Aorta (tissue), 5 donors: ENCODE data around the gene ATP2A3. TPM values are rescaled to one million over a fixed set of nuclear protein-coding genes. Genes with fewer than 3 reads are reported as not detected.

Source experiments
- ATAC-seq: fragments of 200-7000 bp; cut with Tn5 transposase; one replicate; pipeline ENCODE4 v1.9.1; 2022; ENCODE audit warnings: moderate library complexity; ENCODE audit not compliant: low FRiP score
- DNase-seq, 2 donors: peaks; one replicate each; pipeline ENCODE4 v3.0.0-alpha.2; 2020
- H3K27ac ChIP-seq, 2 donors: one replicate each; pipeline ENCODE4 v1.5.1; 2013; ENCODE audit warnings: low read length in 2 of 2, mild to moderate bottlenecking in 2 of 2, moderate library complexity in 2 of 2, control low read depth in 1 of 2, inconsistent platforms in 1 of 2, low read depth in 1 of 2
- H3K27me3 ChIP-seq, 2 donors: one replicate each; pipeline ENCODE4 v1.6.1; 2013; ENCODE audit warnings: control low read depth in 1 of 2, low read length in 1 of 2, mild to moderate bottlenecking in 1 of 2, moderate library complexity in 1 of 2; ENCODE audit not compliant: insufficient read depth in 2 of 2, control insufficient read depth in 1 of 2
- H3K36me3 ChIP-seq, 2 donors: one replicate each; pipeline ENCODE4 v1.6.1; 2013; ENCODE audit warnings: control low read depth in 1 of 2, low read length in 1 of 2, mild to moderate bottlenecking in 1 of 2; ENCODE audit not compliant: insufficient read depth in 2 of 2, control insufficient read depth in 1 of 2
- H3K4me1 ChIP-seq, 2 donors: one replicate each; pipeline ENCODE4 v1.6.1; 2013; ENCODE audit warnings: low read length in 2 of 2, control low read depth in 1 of 2, mild to moderate bottlenecking in 1 of 2, moderate library complexity in 1 of 2; ENCODE audit not compliant: insufficient read depth in 2 of 2, control insufficient read depth in 1 of 2
- H3K4me3 ChIP-seq, 2 donors: one replicate each; pipeline ENCODE4 v1.5.1; 2013; ENCODE audit warnings: low read length in 2 of 2, control low read depth in 1 of 2, mild to moderate bottlenecking in 1 of 2
- H3K9me3 ChIP-seq: one replicate; pipeline ENCODE4 v1.6.1; 2013; ENCODE audit warnings: mild to moderate bottlenecking, low read length; ENCODE audit not compliant: control insufficient read depth
- WGBS, 2 donors: extraction: QIAGEN DNeasy Blood & Tissue Kit; methylation state at CpG; one replicate each; pipeline ENCODE4 v1.1.7; 2013; 5-methylcytosine and 5-hydroxymethylcytosine counted together
- intact Hi-C, 2 donors: fragments of 100-400 bp; cut with DNase I; formaldehyde crosslinking; loops; one replicate each; pipeline versions ENCODE4 v1.14.2 to v1.15.0; 2022
- polyA plus RNA-seq, 2 donors: library from polyadenylated mRNA; stranded (reverse); fragments of 200-250 nt; gene quantifications; one replicate each; pipeline ENCODE4 v1.2.3, GENCODE V29; 2013
- total RNA-seq, 2 donors: library from RNA; stranded (reverse); fragmentation: NEBNext Ultra II Directional; extraction: Animal tissue kit (Norgen Biotek cat#: 25700); gene quantifications; one replicate each; pipeline ENCODE4 v1.2.1, GENCODE V29; 2021
- donor health status: healthy with polysubstance abuse.
- donor health status: Bipolar disorder and iron deficiency.
- donor health status: DM: no; HTN: no; CAD: no.
- donor health status: DM: no; HTN: no; CAD: no.
- donor health status: DM: yes; HTN: yes; CAD: no.

Gene ATP2A3
- total and polyA plus RNA-seq, 4 donors = 7.5 to 88.7 (median 30.4) TPM

DNA sequence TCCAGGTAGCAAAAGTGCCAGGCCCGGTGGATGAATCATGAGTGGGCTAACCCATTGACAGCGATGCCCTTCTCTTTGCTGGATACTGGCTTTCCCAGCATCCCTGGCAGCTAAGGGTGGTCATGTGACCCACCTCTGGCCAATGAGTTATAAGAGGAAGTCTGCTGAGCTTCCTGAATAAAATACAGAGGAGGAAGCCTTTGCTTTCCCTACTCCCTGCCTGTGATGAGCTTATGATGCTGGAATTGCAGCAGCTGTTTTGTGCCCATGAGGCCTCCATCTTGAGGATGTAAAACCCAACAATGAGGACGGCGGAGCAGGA lies 15.0 kb upstream of the ATP2A3 start:
- peak; percentile 16 to 40 for DNase-seq
- no peaks in the 10 kb centered on the region for H3K9me3 ChIP-seq
- no peaks in the 10 kb centered on the region for H3K4me1 ChIP-seq
- no peaks in the 10 kb centered on the region for H3K27me3 ChIP-seq
- H3K4me3 ChIP-seq = no peak overlapping the region
- no peaks in the 10 kb centered on the region for H3K36me3 ChIP-seq
- H3K27ac ChIP-seq = no peak overlapping the region
- intact Hi-C loops = no loop called here
- 97 to 100% methylated on average over 4 of the region's 4 CpGs for WGBS, 2 donors
- ATAC-seq = no peak

DNA sequence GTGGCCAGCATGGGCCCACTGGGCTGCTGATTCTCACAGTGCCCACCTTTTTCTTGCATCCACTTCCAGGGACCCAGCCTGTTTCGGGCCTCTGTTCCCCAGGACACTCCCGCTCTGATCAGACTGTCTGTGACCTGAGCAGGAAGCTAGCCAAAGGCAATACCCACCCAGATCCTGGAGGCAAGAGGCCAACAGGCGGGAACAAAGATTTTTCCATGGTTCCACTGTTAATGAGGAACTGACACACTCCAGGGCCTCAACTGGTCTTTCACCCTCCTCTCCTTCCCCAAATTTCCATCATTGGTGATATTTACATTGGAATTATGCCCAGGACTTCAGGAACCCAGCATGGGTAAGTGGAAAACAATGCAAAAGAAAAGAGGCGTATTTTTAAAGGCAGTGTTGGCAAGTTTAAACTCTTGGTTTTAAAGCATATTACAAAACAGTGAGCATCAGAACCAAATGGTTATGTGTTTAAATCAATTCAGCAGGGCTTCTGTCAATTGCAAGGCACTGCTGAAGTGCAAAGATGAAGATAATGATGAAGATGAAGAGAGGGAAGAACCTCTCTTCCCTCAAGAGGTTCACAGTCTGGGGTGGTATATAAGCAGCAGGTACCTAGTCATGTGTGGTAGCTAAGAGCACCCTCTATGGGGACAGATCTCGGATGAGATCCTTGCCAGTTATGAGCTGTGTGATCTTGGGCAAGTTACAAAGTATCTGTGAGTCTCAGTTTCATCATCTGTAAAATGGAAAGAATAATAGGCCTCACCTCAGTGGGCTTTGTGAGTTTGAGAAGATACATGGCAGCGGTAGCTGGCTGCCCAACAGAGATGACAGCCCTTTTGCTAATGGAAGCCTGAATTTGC lies 14.4 kb upstream of the ATP2A3 start:
- intact Hi-C loops = no loop called here
- Histone ChIP-seq H3K4me1 (no peaks in the 10 kb centered on the region), H3K27ac (no peak overlapping the region), H3K9me3 (no peaks in the 10 kb centered on the region), H3K27me3 (no peaks in the 10 kb centered on the region), H3K36me3 (no peaks in the 10 kb centered on the region), H3K4me3 (no peak overlapping the region)
- WGBS, 2 donors = 44 to 56% methylated on average over 6 of the region's 6 CpGs
- DNase-seq (peak; percentile 54 to 56), ATAC-seq (peak; percentile 60)

DNA sequence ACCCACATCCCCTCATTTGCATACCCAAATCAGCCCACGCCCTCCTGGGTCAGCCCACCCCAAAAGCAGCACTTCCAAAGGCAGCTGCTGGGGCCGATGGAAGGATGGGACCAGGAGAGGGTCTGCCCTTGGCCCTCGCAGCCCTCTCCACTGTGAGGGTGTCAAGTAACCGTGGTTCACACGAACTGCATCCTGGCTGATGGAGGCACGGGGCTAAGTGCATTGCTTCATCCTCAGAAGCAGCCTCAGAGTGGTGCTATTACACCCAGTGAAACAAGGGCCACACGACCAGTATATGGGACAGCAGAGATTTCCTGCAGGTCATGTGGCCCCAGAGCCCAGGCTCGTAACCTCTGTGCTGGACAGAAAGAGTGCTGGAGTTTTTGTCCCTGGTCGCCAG lies 13.2 kb upstream of the ATP2A3 start:
- no peaks in the 10 kb centered on the region for H3K27me3 ChIP-seq
- WGBS, 2 donors = 53 to 61% methylated on average over 9 of the region's 9 CpGs
- no peaks in the 10 kb centered on the region for H3K36me3 ChIP-seq
- no peak overlapping the region for H3K27ac ChIP-seq
- H3K4me3 ChIP-seq = no peak overlapping the region
- intact Hi-C loops = no loop called here
- no peaks in the 10 kb centered on the region for H3K9me3 ChIP-seq
- DNase-seq = peak in 1 of 2 donors; percentile 53
- no peak for ATAC-seq
- H3K4me1 ChIP-seq = no peaks in the 10 kb centered on the region

DNA sequence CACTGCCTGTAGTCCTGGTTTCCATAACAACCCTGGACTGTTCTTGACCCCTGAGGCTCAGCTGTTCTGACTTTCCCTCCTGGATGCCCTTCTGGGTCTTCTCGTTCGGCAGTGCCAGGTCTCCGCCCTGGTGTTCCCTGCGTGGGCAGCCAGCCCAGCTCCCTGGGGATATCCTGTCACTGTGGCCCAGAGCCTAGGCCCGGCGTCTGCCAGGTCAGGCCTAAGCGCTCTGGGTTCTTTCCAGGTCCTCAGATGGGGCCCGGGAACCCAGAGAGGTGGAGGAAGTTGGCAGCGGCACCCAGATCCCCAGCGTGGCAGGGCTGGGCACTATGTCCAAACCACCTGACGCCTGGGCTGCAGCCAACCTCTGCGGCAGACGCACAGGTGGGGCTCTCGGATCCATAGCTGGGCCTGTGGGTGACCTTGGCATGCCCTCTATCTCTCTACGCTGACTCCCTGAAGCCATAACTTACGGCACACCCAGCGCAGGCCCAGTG lies 12.5 kb upstream of the ATP2A3 start:
- 4 to 9% methylated on average over 17 of the region's 17 CpGs for WGBS, 2 donors
- Histone ChIP-seq H3K36me3 (no peaks in the 10 kb centered on the region), H3K4me1 (no peaks in the 10 kb centered on the region), H3K9me3 (no peaks in the 10 kb centered on the region), H3K27ac (no peak overlapping the region), H3K4me3 (no peak overlapping the region), H3K27me3 (no peaks in the 10 kb centered on the region)
- ATAC-seq (peak; percentile 81), DNase-seq (peak; percentile 86 to 91)
- intact Hi-C loops = no loop called here

DNA sequence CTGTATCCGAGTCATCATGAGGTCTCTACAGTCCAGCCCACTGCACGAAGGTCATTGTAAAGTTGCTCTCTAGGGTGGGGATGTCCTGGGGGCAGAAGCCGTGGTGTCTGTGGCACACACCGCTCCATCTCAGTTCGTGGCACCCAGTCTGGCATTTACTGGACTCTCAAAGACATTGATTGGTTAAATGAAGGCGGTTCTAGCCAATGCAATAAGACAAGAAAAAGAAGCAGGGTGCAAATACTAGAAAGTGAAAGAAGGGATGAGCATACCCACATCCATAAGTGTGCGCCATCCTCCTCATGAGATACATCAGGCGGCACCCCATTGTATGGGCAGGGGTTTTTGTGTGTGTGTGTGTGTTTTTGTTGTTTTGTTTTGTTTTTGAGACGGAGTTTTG lies 10.7 kb upstream of the ATP2A3 start:
- DNase-seq = no peak
- H3K27me3 ChIP-seq = no peaks in the 10 kb centered on the region
- no peaks in the 10 kb centered on the region for H3K9me3 ChIP-seq
- H3K27ac ChIP-seq = no peak overlapping the region
- WGBS, 2 donors = 98% methylated on average over 9 of the region's 9 CpGs
- no peaks in the 10 kb centered on the region for H3K36me3 ChIP-seq
- H3K4me3 ChIP-seq = no peak overlapping the region
- no peak for ATAC-seq
- intact Hi-C loops = no loop called here
- H3K4me1 ChIP-seq = no peaks in the 10 kb centered on the region

DNA sequence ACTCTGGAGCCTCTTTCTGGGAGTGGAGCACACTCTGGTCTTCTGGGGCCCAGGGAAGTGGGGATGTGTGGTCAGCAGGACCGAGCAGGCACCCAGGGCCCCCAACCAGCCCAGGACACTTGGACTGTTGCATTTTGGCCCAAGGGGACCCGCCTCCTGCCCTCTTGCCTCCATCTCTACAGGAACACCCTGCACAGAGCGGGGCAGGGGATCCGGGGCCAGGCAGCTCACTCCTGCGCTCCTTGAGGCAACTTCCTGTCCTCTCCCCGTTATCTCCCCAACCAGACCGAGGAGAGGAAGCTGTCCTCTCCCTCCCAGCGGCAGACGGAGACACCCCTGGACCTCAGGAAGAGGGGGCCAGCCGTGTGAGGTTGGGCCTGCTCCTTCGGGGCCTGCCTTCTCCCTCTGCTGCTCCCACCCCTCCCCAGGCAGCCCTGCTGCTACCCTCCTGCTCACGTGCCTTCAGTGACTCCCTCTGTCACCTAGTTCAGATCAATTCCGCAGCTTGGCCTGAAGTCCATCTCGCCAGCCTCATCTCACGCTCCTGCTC lies 10.0 kb upstream of the ATP2A3 start:
- H3K27ac ChIP-seq = no peak overlapping the region
- peak; percentile 46 to 73 for DNase-seq
- no peaks in the 10 kb centered on the region for H3K4me1 ChIP-seq
- WGBS, 2 donors = 91 to 93% methylated on average over 14 to 15 of the region's 15 CpGs
- H3K36me3 ChIP-seq = no peaks in the 10 kb centered on the region
- H3K9me3 ChIP-seq = no peaks in the 10 kb centered on the region
- no peak overlapping the region for H3K4me3 ChIP-seq
- no peaks in the 10 kb centered on the region for H3K27me3 ChIP-seq
- intact Hi-C loops = no loop called here
- no peak for ATAC-seq

DNA sequence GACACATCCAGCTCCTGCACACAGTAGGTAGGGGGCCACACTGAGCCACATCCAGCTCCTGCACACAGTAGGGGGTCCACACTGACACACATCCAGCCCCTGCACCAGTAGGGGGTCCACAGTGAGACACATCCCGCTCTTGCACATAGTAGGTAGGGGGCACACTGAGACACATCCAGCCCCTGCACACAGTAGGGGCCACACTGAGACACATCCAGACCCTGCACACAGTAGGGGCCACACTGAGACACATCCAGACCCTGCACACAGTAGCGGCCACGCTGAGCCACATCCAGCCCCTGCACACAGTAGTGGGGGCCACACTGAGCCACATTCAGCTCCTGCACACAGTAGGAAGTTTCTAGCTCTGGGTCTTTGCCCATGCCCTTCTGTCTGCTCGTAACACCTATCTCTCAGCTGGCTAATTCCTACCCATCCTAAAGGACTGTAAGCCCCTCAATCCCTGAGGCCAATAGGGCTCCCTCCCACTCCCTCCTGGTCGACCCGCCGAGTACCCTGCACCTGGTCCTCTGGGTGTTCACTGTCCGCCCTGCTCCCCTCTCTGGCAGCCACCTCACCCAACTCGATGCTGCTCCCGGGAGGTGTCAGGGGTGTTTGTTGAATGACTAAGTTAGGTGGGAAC lies 9.4 kb upstream of the ATP2A3 start:
- no peak for ATAC-seq
- no peak overlapping the region for H3K27ac ChIP-seq

DNA sequence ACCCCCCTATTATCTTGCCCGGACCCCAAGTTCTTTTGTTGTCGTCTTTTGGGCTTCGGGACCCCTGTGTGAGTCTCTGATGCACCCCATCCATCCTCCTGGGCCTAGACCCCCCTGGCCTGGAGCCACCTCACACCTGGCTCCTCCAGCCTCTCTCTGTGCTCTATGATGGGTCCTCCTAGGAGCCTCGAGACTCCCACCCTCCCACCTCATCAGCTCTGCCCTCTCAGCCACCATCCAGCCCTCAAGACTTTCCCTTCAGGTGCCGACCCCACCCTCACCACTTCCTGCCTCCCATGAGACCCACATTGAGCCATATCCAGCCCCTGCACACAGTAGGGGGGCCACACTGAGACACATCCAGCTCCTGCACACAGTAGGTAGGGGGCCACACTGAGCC lies 8.7 kb upstream of the ATP2A3 start:
- intact Hi-C loops = no loop called here
- DNase-seq (peak in 1 of 2 donors; percentile 3), ATAC-seq (no peak)
- H3K4me1 ChIP-seq = no peaks in the 10 kb centered on the region
- H3K4me3 ChIP-seq = no peak overlapping the region
- 73 to 76% methylated on average over 5 of the region's 5 CpGs for WGBS, 2 donors
- H3K27ac ChIP-seq = no peak overlapping the region
- H3K36me3 ChIP-seq = no peaks in the 10 kb centered on the region
- no peaks in the 10 kb centered on the region for H3K9me3 ChIP-seq
- no peaks in the 10 kb centered on the region for H3K27me3 ChIP-seq

More for the DNA sequence above, 9.4 kb upstream of the ATP2A3 start:
- no peaks in the 10 kb centered on the region for H3K36me3 ChIP-seq
- H3K4me1 ChIP-seq = no peaks in the 10 kb centered on the region
- intact Hi-C loops = no loop called here
- WGBS, 2 donors = 88 to 92% methylated on average over 10 of the region's 10 CpGs
- H3K27me3 ChIP-seq = no peaks in the 10 kb centered on the region
- no peak overlapping the region for H3K4me3 ChIP-seq
- DNase-seq = peak in 1 of 2 donors; percentile 17
- H3K9me3 ChIP-seq = no peaks in the 10 kb centered on the region
